Glomerular visceral epithelial cell (primary cell): ENCODE data around the gene IL1RAPL1.
A peak's percentile ranks its signal among the peaks of the same experiment; 100 is the strongest.

Source experiments
- DNase-seq: peaks from one replicate; pipeline ENCODE4 v3.0.0-alpha.2; 2016; ENCODE audit errors: extremely low spot score

IL1RAPL1 gene

GRCh38 chrX:29422034-29422433, 834.8 kb downstream of the IL1RAPL1 start:
- DNase-seq = no peak

- no peak for DNase-seq
Observed at GRCh38 chrX:29431895-29432294, 844.6 kb downstream of the IL1RAPL1 start.

- no peak for DNase-seq
Observed at GRCh38 chrX:29432534-29432933, 845.3 kb downstream of the IL1RAPL1 start.

GRCh38 chrX:29434939-29435338, 847.7 kb downstream of the IL1RAPL1 start:
- DNase-seq = no peak

DNA sequence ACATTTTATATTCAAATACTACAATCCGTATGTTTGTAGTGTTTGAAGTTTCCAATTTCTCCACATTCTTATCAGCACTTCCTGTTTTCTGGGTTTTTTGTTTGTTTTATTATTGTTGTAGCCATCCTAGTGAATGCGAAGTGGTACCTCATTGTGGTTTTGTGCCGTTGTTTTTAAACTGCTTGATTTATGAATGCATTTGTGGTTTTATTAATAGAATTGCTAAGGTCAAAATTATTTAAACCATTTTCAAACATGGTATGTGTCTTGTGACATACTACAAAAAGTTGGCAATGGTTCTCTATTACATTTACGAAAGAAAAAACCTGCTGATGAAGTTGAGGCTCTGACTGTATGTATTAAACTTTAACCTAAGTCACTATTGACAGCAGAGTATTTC, 848.1 kb downstream of the IL1RAPL1 start:
- no peak for DNase-seq

DNA sequence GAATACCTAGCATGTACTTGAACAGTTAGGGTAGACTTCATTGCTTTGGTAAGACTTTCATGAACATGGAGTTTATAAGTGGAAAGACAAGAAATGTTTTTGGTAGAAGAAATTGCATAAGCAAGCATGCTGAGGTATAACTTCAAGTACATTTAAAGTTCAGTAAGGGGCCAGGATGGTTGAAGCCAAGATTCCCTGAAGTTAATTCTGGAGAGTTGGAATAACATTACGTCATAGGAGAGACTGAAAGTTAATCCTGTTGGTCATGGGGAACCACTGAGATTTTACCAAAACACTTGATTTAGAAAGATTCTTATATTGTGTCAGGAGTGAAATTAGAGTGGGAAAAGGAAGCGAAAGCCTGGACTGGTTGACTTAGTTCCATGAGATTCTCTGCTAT, 860.6 kb downstream of the IL1RAPL1 start:
- DNase-seq = no peak

DNA sequence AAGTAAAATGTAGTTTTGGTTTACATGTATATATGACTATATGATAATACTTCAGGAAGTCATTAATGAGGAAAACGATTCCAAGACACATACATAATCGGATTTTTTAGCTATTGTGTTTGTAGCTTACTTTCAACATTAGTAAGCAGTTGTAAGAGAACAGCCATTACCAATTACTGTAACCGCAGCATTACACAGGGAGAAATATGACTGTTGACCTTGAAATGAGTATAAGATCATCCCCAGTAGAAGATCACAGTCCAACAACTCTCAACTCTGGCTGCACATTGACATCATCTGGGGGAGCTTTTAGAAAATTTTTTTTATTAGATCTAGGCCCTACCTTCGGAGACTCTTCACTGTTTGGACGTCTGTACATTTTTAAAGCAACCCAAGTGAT, 866.1 kb downstream of the IL1RAPL1 start:
- no peak for DNase-seq

- DNase-seq = no peak
Observed at GRCh38 chrX:29455702-29456101, 868.5 kb downstream of the IL1RAPL1 start.

GRCh38 chrX:29461039-29461438, 873.8 kb downstream of the IL1RAPL1 start:
- no peak for DNase-seq

DNA sequence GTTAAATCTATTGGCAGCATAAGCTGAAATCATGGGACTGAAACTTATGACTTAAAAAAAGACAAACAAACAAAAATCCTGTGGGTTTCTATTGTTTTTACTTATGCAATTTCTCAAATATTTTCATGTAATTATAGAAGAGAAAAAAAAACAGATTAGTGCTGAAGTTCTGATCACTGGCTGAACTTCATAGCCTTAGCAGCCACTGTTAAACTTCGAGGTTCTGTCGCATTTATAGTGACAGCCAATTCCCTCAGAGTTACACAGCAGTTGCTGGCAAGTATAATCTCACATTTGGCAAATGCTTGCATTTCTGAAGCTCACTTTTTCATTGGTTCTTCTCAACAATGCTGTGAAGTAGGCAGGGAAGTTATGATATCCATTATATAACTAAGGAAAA, 879.2 kb downstream of the IL1RAPL1 start:
- no peak for DNase-seq

DNA sequence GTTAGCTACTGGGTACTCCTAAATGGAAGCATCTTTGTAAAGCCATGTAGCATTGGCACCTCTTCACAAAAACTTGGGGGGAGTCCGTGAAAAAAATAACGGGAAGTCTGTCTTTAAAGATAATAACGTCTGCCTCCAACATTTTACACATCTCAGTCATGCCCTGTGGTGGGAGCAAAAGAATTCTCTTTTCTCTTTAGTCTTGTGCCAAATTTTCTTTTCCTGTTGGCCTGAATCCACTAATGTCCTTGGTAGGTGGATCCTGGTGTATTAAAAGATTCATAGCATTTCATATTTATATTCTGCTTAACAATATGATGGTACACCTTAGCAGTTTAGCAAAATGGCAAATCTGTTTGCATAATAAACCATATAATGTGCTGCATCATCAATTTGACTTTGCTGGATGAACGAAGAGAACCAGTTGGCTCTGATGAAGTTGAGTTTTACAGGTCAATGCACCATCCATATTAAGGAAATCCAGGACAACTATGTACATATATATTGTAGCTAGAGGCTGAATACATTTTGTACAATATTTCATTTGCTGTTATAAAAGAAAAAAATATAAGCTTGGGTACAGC, 881.8 kb downstream of the IL1RAPL1 start:
- DNase-seq = no peak

DNA sequence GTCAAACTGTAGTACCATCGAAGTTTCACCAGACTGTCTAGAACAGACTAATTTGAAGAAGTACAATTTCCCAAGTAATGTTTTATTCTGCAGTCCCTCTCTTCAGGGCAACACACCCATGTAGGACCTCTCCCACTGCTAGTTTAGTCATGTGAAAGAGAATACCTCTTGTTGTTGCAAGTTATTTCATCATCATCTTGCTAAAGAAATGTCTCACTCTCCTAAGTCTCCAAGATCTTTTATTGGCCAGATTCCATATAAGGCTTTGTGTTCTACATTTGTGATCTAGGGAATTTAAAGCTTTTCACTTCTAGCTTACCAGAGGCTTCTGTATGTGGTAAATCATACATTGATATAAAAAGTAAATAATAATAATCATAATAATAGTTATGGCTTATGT, 882.8 kb downstream of the IL1RAPL1 start:
- no peak for DNase-seq

- DNase-seq = no peak
Observed at GRCh38 chrX:29471829-29472228, 884.6 kb downstream of the IL1RAPL1 start.

GRCh38 chrX:29477878-29478277, 890.6 kb downstream of the IL1RAPL1 start:
- DNase-seq = no peak

- DNase-seq = peak; percentile 34
Observed at GRCh38 chrX:29478336-29479069, 891.3 kb downstream of the IL1RAPL1 start.

- no peak for DNase-seq
Observed at GRCh38 chrX:29487214-29487613, 900.0 kb downstream of the IL1RAPL1 start.

- no peak for DNase-seq
Observed at GRCh38 chrX:29487714-29488113, 900.5 kb downstream of the IL1RAPL1 start.

DNA sequence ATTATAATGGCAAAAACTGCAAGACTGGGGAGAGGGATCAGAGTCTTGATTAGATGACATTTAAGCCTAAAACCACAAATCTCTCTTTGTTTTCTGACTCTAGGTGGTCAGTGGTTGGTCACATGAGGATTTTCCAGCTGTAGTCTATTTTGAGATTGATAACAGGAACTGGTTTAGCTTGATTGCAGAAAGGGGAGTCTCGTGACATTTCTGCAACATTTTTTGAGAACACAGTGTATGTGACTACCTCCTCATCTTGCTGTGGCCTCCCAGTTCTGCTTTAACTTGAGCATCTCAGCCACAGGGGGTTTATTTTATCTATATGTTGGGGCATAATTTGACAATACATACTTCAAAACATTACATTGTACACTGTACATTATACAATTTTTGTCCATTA, 901.7 kb downstream of the IL1RAPL1 start:
- DNase-seq = no peak

DNA sequence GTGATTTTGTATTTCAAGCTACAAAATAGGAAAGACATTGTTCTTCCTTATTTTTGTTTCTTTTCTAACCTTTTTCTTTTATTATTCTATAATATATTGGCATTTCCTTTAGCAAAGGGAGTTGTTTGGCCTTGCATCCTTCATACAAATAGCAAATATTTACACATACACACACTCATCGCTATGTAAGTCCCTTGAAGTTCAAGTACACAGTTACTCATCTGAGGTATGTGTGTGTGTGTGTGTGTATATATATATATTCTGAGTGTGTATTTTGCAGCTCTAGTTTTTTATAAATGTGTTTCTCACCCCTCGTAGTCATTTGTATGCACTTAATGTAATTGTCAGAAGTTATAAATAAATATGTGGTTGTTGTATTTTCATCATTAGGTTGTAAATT, 903.4 kb downstream of the IL1RAPL1 start:
- no peak for DNase-seq

- no peak for DNase-seq
Observed at GRCh38 chrX:29491659-29492058, 904.4 kb downstream of the IL1RAPL1 start.

GRCh38 chrX:29496636-29497180, 909.5 kb downstream of the IL1RAPL1 start:
- no peak for DNase-seq

DNA sequence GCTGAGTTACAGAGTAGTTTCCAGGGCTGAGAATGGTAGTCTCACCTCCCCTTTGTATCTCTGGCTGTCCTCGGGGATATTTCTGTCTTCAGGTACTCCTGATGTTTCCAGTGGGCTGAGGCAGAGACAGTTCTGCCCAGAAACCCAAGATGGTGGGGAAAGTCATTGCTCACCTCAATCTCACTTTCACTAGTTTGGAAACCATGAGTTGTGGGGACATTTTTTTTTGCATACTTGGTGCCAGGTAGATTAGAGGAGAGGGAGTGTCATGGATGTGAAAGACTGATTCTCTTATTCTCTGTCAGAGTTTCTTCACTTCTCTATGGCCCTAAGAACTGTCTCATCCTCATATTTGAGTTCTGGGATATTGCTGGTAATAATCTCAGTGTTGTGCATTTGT, 919.5 kb downstream of the IL1RAPL1 start:
- DNase-seq = no peak

- no peak for DNase-seq
Observed at GRCh38 chrX:29518100-29518499, 930.9 kb downstream of the IL1RAPL1 start.
